T-cell (primary cell): ENCODE data around the gene CFAP77. TPM values are rescaled to one million over a fixed set of nuclear protein-coding genes. Genes with fewer than 3 reads are reported as not detected.

ENCODE experiments used
- ATAC-seq, 4 experiments: fragments of 200-7000 bp in 3 of 4; fragments of 150-1000 bp in 1 of 4; cut with Tn5 transposase; replicated peaks in 1 of 4; 1 replicate in 3 of 4; 2 replicates in 1 of 4; pipeline ENCODE4 v1.10.0; 2021; ENCODE audit warnings: moderate library complexity in 3 of 4, mild to moderate bottlenecking in 2 of 4, moderate number of reproducible peaks in 1 of 4
- CTCF ChIA-PET, 2 donors: fragments of 300-600 bp; sonication (Branson Sonifier 250); formaldehyde crosslinking; loops; one replicate each; lab custom pipeline; 2022; ENCODE audit warnings: antibody characterized with exemption in 2 of 2; lab: Charles Lee
- POLR2A ChIA-PET, 2 donors: fragments of 300-600 bp; sonication (Branson Sonifier 250); formaldehyde crosslinking; loops; one replicate each; lab custom pipeline; 2022; ENCODE audit warnings: antibody characterized with exemption in 2 of 2; lab: Charles Lee
- DNase-seq, 35 experiments: peaks; one replicate each; pipeline versions ENCODE4 v3.0.0 to v3.0.0-alpha.2; 2013 to 2023
- H3K27ac ChIP-seq: one replicate; pipeline ENCODE4 v1.5.1; 2013; ENCODE audit warnings: low read length
- H3K27me3 ChIP-seq, 2 experiments: replicated peaks in 1 of 2; 1 replicate in 1 of 2; 2 replicates in 1 of 2; pipeline versions ENCODE4 v1.6.1 to v1.7.0; 2013; ENCODE audit warnings: low read length in 1 of 2, mixed read lengths in 1 of 2; ENCODE audit not compliant: control insufficient read depth in 2 of 2, insufficient read depth in 2 of 2; ENCODE audit errors: extremely low read depth in 1 of 2
- H3K36me3 ChIP-seq, 2 donors: 1 replicate in 1 of 2; 2 replicates in 1 of 2; pipeline versions ENCODE4 v1.6.1 to v1.7.0; 2013; ENCODE audit warnings: low read length in 1 of 2; ENCODE audit not compliant: control insufficient read depth in 2 of 2, insufficient read depth in 1 of 2; ENCODE audit errors: extremely low read depth in 1 of 2
- H3K4me1 ChIP-seq, 2 experiments: 1 replicate in 1 of 2; 2 replicates in 1 of 2; pipeline versions ENCODE4 v1.6.1 to v1.7.0; 2013; ENCODE audit warnings: low read length in 2 of 2, mixed read lengths in 1 of 2; ENCODE audit not compliant: insufficient read depth in 2 of 2, control insufficient read depth in 1 of 2; ENCODE audit errors: extremely low read depth in 1 of 2
- H3K4me3 ChIP-seq, 2 donors: 1 replicate in 1 of 2; 2 replicates in 1 of 2; pipeline versions ENCODE4 v1.5.1 to v1.7.0; 2013; ENCODE audit warnings: mild to moderate bottlenecking in 2 of 2, low read length in 1 of 2, moderate library complexity in 1 of 2; ENCODE audit not compliant: control insufficient read depth in 1 of 2; ENCODE audit errors: extremely low read depth in 1 of 2
- H3K9me3 ChIP-seq: 2 replicates; pipeline ENCODE4 v1.7.0; 2013
- H3K27ac Mint-ChIP-seq, 2 donors: one replicate each; pipeline ENCODE4 v1.8.0; 2020 to 2021; ENCODE audit warnings: mild to moderate bottlenecking in 2 of 2, mixed read lengths in 2 of 2
- H3K27me3 Mint-ChIP-seq, 2 donors: one replicate each; pipeline ENCODE4 v1.8.0; 2021 to 2022; ENCODE audit warnings: mixed read lengths in 2 of 2
- H3K36me3 Mint-ChIP-seq: one replicate; pipeline ENCODE4 v1.8.0; 2021; ENCODE audit warnings: mixed read lengths
- H3K4me1 Mint-ChIP-seq, 3 donors: one replicate each; pipeline ENCODE4 v1.8.0; 2020 to 2022; ENCODE audit warnings: mixed read lengths in 3 of 3, mild to moderate bottlenecking in 1 of 3
- H3K4me3 Mint-ChIP-seq, 3 donors: one replicate each; pipeline ENCODE4 v1.8.0; 2020 to 2022; ENCODE audit warnings: mild to moderate bottlenecking in 3 of 3, mixed read lengths in 3 of 3, moderate library complexity in 3 of 3
- H3K9me3 Mint-ChIP-seq, 3 donors: one replicate each; pipeline ENCODE4 v1.8.0; 2020 to 2022; ENCODE audit warnings: mixed read lengths in 3 of 3
- WGBS: methylation state at CpG from one replicate; pipeline ENCODE4 v1.1.5; 2013; ENCODE audit warnings: missing lambda C conversion rate; ENCODE audit not compliant: insufficient coverage; 5-methylcytosine and 5-hydroxymethylcytosine counted together
- total RNA-seq, 35 experiments: library from RNA in 6 of 35; stranded (reverse) in 6 of 35; fragments of 120-200 nt in 1 of 35; gene quantifications; one replicate each; pipeline versions ENCODE4 v1.2.1 to v1.2.4 and lab custom pipeline; 2013 to 2026

Gene CFAP77
- total RNA-seq, 5 donors from 2014 or later (not counting 1 experiment from before 2014, with no cell fraction given) = not detected

DNA sequence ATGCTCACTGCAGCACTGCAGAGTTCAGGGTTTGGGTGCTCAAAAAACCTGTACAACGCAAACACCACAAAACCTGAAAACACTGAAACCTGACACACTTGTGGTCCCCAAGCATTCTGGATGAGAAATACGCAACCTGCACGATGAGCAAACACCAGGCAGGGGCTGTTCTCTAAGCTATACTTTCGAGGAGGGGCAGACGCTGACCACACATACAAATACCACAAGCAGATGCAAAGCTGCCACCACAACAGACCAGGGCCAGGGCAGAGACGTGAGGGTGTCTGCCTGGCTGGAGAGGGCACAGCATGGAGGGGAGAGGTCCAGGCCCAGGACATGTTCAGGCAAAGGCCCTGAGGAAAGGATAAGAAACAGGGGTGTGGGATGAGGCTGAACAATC, 195.4 kb downstream of the CFAP77 start:
- no peaks in the 10 kb centered on the region for H3K4me1 Mint-ChIP-seq
- no peak overlapping the region for H3K4me3 Mint-ChIP-seq
- Histone ChIP-seq H3K27me3 (peaks cover 0 to 7% of the 10 kb centered on the region in 2 experiments), H3K36me3 (peaks cover 20 to 66% of the 10 kb centered on the region in 2 donors), H3K4me3 (no peak overlapping the region), H3K4me1 (no peaks in the 10 kb centered on the region), H3K9me3 (no peaks in the 10 kb centered on the region), H3K27ac (no peak overlapping the region)
- H3K27me3 Mint-ChIP-seq = no peaks in the 10 kb centered on the region
- CTCF ChIA-PET = no interaction called here
- no peak for ATAC-seq
- no peak overlapping the region for H3K27ac Mint-ChIP-seq
- H3K9me3 Mint-ChIP-seq = no peaks in the 10 kb centered on the region
- DNase-seq = no peak
- 100% methylated on average over 1 of the region's 6 CpGs for WGBS
- peaks cover 93% of the 10 kb centered on the region for H3K36me3 Mint-ChIP-seq
- POLR2A ChIA-PET = interaction anchor here in 1 of 2 donors (0.5 kb wide), 1 partner anchor 263 kb away, joined by 3 read pairs; no protein-coding TSS in a partner anchor

DNA sequence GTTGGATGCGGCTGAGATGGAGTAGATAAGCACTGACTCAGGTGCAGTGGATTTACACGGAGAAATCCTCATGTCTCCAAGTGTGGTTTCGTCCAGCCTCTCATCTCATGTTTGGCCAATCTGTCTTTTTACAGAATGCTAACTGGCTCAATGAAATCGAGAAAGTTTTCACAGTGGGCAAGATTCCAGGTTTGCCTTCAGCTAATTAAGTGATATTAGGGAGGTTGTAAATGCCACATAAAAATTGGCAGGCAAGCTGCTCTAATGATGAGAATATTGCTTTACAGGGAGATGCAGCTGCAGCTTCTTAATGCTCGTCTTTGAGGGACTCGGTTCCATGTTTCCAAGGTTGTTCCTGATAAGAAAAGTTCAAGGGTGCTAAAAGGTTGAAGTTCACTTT, 196.1 kb downstream of the CFAP77 start:
- H3K4me1 ChIP-seq = no peaks in the 10 kb centered on the region
- Mint-ChIP-seq H3K9me3 (no peaks in the 10 kb centered on the region), H3K4me3 (no peak overlapping the region), H3K36me3 (peaks cover 93% of the 10 kb centered on the region), H3K27ac (no peak overlapping the region), H3K27me3 (no peaks in the 10 kb centered on the region), H3K4me1 (no peaks in the 10 kb centered on the region)
- DNase-seq (no peak), ATAC-seq (no peak)
- peaks cover 0 to 5% of the 10 kb centered on the region in 2 experiments for H3K27me3 ChIP-seq
- H3K27ac ChIP-seq = no peak overlapping the region
- POLR2A ChIA-PET = interaction anchor here in 1 of 2 donors (0.5 kb wide), 1 partner anchor 263 kb away, joined by 3 read pairs; no protein-coding TSS in a partner anchor
- 100% methylated on average over 2 of the region's 6 CpGs for WGBS
- no peak overlapping the region for H3K4me3 ChIP-seq
- CTCF ChIA-PET = no interaction called here
- H3K36me3 ChIP-seq = peaks cover 16 to 70% of the 10 kb centered on the region in 2 donors
- no peaks in the 10 kb centered on the region for H3K9me3 ChIP-seq

DNA sequence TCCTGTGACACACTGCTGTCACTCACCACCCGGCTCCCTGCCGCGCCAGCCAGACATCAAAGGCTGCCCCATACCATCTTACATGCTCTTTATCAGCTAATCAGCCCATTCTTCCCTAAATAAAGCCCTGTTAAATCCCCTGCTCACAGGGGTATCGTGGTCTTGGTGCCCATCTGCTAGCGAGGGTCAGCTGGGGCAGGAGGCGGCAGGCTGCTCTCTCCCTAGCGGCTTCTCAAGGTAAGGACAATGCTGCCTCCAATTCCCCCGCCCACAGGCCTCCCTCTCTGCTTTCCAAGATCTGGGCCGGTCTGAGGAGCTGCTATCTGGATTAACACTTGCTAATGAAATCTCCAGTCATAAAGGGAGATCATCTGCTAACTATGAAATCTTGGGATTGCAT, 199.2 kb downstream of the CFAP77 start:
- Histone ChIP-seq H3K9me3 (no peaks in the 10 kb centered on the region), H3K4me3 (no peak overlapping the region), H3K27ac (no peak overlapping the region), H3K27me3 (no peaks in the 10 kb centered on the region), H3K36me3 (peaks cover 18 to 64% of the 10 kb centered on the region in 2 donors), H3K4me1 (no peaks in the 10 kb centered on the region)
- ChIA-PET CTCF (no interaction called here), POLR2A (no interaction called here)
- no peaks in the 10 kb centered on the region for H3K9me3 Mint-ChIP-seq
- no peak overlapping the region for H3K4me3 Mint-ChIP-seq
- no peaks in the 10 kb centered on the region for H3K4me1 Mint-ChIP-seq
- no peaks in the 10 kb centered on the region for H3K27me3 Mint-ChIP-seq
- no peak for DNase-seq
- WGBS = 95% methylated on average over 8 of the region's 9 CpGs
- ATAC-seq = no peak
- peaks cover 84% of the 10 kb centered on the region for H3K36me3 Mint-ChIP-seq
- no peak overlapping the region for H3K27ac Mint-ChIP-seq

DNA sequence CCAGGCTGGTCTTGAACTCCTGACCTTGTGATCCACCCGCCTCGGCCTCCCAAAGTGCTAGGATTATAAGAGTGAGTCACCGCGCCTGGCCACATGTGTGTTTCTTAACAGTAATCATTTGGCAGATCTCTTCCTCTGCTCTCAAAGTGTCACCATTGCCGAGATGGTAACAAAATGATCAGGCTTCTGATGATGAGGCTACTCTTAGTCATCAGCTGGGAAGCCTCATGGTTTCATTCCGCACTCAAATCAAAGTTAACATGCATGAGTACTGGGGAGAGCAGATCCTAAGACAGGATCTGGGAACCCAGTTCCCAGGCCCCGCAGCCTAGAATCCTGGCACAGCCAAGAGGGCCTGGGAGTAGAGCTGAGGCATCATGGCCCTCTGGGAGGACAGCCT, 199.8 kb downstream of the CFAP77 start:
- H3K27me3 Mint-ChIP-seq = no peaks in the 10 kb centered on the region
- no peak for ATAC-seq

DNA sequence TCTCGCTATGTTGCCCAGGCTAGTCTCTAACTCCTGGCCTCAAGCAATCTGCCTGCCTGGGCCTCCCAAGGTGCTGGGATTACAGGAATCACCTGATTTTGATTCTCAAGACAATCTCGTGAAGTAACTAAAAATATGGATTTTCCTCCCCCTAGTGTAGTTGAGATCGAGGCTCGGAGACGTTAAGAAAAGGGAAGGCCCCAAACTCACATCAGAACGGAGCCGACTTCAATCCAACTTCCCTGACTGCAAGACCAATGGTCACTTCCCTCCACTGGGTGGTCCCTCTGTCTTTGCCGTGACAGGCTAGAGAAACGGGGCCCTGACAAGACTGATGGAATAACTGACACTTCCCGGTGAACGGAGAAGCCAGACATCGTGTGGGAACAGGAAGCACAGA, 200.7 kb downstream of the CFAP77 start:
- DNase-seq (no peak), ATAC-seq (no peak)
- Mint-ChIP-seq H3K4me3 (no peak overlapping the region), H3K9me3 (no peaks in the 10 kb centered on the region), H3K27ac (no peak overlapping the region), H3K4me1 (no peaks in the 10 kb centered on the region), H3K27me3 (no peaks in the 10 kb centered on the region), H3K36me3 (peaks cover 84% of the 10 kb centered on the region)
- 91% methylated on average over 11 of the region's 12 CpGs for WGBS
- Histone ChIP-seq H3K27ac (no peak overlapping the region), H3K36me3 (peaks cover 18 to 75% of the 10 kb centered on the region in 2 donors), H3K4me3 (no peak overlapping the region), H3K4me1 (no peaks in the 10 kb centered on the region), H3K27me3 (no peaks in the 10 kb centered on the region), H3K9me3 (no peaks in the 10 kb centered on the region)
- ChIA-PET POLR2A (no interaction called here), CTCF (no interaction called here)

More for the DNA sequence above, 199.8 kb downstream of the CFAP77 start:
- no peaks in the 10 kb centered on the region for H3K27me3 ChIP-seq
- no peak overlapping the region for H3K27ac ChIP-seq
- H3K27ac Mint-ChIP-seq = no peak overlapping the region
- H3K4me1 ChIP-seq = no peaks in the 10 kb centered on the region
- ChIA-PET POLR2A (no interaction called here), CTCF (no interaction called here)
- H3K36me3 Mint-ChIP-seq = peaks cover 84% of the 10 kb centered on the region
- H3K4me3 Mint-ChIP-seq = no peak overlapping the region
- H3K4me1 Mint-ChIP-seq = no peaks in the 10 kb centered on the region
- DNase-seq = no peak
- peaks cover 18 to 70% of the 10 kb centered on the region in 2 donors for H3K36me3 ChIP-seq
- no peak overlapping the region for H3K4me3 ChIP-seq
- H3K9me3 Mint-ChIP-seq = no peaks in the 10 kb centered on the region
- no peaks in the 10 kb centered on the region for H3K9me3 ChIP-seq
- 90% methylated on average over 7 of the region's 7 CpGs for WGBS

DNA sequence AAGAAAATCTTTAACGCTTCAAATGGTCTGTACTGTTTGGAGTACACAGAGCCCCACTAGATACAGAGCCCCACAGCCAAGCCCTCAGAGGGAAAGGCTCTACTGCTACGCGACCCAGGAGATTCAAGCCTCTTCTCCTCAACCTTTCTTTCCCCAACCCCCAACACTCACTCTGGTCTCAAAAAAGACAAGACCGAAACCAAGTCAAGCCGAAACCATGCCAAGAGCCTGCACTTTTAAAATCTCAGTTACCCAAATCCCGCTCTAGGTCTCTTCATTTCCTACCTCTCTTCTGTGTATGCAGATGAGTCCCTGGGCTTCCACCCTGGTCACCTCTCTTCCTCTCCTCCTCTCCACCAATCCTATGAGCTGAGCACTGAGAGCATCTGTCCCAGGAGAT, 204.3 kb downstream of the CFAP77 start:
- DNase-seq (no peak), ATAC-seq (no peak)
- H3K27me3 Mint-ChIP-seq = no peaks in the 10 kb centered on the region
- ChIA-PET POLR2A (no interaction called here), CTCF (no interaction called here)
- WGBS = 79% methylated on average over 6 of the region's 6 CpGs
- Histone ChIP-seq H3K4me3 (no peak overlapping the region), H3K9me3 (no peaks in the 10 kb centered on the region), H3K4me1 (no peaks in the 10 kb centered on the region), H3K27ac (no peak overlapping the region), H3K27me3 (no peaks in the 10 kb centered on the region), H3K36me3 (peaks cover 21 to 79% of the 10 kb centered on the region in 2 donors)
- H3K36me3 Mint-ChIP-seq = peaks cover 87% of the 10 kb centered on the region
- H3K4me1 Mint-ChIP-seq = no peaks in the 10 kb centered on the region
- H3K27ac Mint-ChIP-seq = no peak overlapping the region
- no peaks in the 10 kb centered on the region for H3K9me3 Mint-ChIP-seq
- no peak overlapping the region for H3K4me3 Mint-ChIP-seq

DNA sequence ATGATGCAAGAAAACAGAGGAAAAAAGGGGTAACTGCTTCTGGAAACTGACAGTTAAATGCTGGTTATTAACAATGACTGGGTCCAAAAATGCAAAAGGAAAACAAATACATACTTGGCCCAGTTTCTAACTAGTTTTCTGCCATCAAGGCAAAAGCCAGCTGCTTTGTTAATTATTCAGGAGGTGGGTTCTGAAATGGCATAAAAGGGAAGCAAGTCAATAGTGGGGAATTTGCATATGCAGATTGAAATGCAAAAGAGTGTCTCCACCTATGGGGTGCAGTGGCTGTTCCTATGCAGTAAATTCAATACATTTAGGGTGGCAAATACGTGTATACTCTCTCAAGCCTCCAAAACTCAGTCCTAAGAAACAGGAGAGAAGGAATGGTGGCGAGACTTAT, 205.8 kb downstream of the CFAP77 start:
- Mint-ChIP-seq H3K27me3 (no peaks in the 10 kb centered on the region), H3K36me3 (peaks cover 84% of the 10 kb centered on the region), H3K4me1 (no peaks in the 10 kb centered on the region), H3K27ac (no peak overlapping the region), H3K9me3 (no peaks in the 10 kb centered on the region), H3K4me3 (no peak overlapping the region)
- ATAC-seq = no peak
- WGBS = no CpG with 5 or more reads among the region's 2 CpGs
- no peak for DNase-seq
- no peaks in the 10 kb centered on the region for H3K27me3 ChIP-seq
- ChIA-PET CTCF (no interaction called here), POLR2A (no interaction called here)
- H3K4me1 ChIP-seq = no peaks in the 10 kb centered on the region
- no peaks in the 10 kb centered on the region for H3K9me3 ChIP-seq
- H3K4me3 ChIP-seq = no peak overlapping the region
- no peak overlapping the region for H3K27ac ChIP-seq
- peaks cover 14 to 66% of the 10 kb centered on the region in 2 donors for H3K36me3 ChIP-seq
